ENCODE measurements around the gene PAPLN.

DNA sequence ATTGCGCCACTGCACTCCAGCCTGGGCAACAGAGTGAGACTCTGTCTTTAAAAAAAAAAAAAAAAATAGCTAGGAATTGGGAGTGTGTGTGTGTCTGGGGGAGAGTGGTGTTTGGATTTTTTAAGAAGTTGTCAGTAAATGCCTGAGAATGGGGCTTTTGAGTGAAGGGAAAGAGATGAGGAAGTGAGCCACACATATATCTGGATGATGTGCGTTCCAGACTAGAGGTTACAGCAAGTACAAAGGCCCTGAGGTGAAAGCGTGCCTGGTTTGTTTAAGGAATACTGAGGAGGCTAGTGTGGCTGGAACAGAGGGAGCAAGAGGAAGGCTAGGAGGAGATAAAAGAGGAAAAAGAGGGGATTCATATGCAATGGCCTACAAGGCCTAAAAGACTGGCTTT, 70.0 kb downstream of the PAPLN start:
- TF ChIP-seq CTCF (IDR thresholded peaks at IDR 0.05 in 2 of 3, conservative IDR thresholded peaks at IDR 0.05 in 1 of 3; ENCODE audit: borderline replicate concordance in 1 of 3, insufficient read depth in 1 of 3, low read depth in 2 of 3, low read length in 2 of 3) (no peak), SRF (IDR thresholded peaks at IDR 0.05; ENCODE audit: low read depth) (no peak), EZH2phosphoT487 (IDR thresholded peaks at IDR 0.05; ENCODE audit: borderline replicate concordance) (no peak), FOSL1 (IDR thresholded peaks at IDR 0.05; ENCODE audit: low read depth) (no peak), POLR2A (IDR thresholded peaks at IDR 0.05; ENCODE audit: borderline replicate concordance, extremely low read depth, insufficient read depth, insufficient read length) (no peak), EGR1 (IDR thresholded peaks at IDR 0.05; ENCODE audit: low read depth) (no peak), EZH2 (IDR thresholded peaks at IDR 0.05) (no peak), RAD21 (IDR thresholded peaks at IDR 0.05; ENCODE audit: low read depth) (no peak)
- TF ChIP-seq, protein P1, sequence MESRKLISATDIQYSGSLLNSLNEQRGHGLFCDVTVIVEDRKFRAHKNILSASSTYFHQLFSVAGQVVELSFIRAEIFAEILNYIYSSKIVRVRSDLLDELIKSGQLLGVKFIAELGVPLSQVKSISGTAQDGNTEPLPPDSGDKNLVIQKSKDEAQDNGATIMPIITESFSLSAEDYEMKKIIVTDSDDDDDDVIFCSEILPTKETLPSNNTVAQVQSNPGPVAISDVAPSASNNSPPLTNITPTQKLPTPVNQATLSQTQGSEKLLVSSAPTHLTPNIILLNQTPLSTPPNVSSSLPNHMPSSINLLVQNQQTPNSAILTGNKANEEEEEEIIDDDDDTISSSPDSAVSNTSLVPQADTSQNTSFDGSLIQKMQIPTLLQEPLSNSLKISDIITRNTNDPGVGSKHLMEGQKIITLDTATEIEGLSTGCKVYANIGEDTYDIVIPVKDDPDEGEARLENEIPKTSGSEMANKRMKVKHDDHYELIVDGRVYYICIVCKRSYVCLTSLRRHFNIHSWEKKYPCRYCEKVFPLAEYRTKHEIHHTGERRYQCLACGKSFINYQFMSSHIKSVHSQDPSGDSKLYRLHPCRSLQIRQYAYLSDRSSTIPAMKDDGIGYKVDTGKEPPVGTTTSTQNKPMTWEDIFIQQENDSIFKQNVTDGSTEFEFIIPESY (IDR thresholded peaks at IDR 0.05; ENCODE audit: extremely low read depth, insufficient replicate concordance, low read length), result no peak
- TF ChIP-seq, protein P2, sequence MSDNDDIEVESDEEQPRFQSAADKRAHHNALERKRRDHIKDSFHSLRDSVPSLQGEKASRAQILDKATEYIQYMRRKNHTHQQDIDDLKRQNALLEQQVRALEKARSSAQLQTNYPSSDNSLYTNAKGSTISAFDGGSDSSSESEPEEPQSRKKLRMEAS (IDR thresholded peaks at IDR 0.05), result no peak
